Amniotic stem cell (primary cell): ENCODE results near the gene PGAP6.
A peak's percentile ranks its signal among the peaks of the same experiment; 100 is the strongest.
"Not testable (repeated sequence)": the region's sequence is repeated elsewhere in the genome, so short reads cannot be mapped to it uniquely, and the experiment has no call there.

Experiments
- DNase-seq: peaks from one replicate; lab custom pipeline; 2025; lab: John Stamatoyannopoulos, UW

The PGAP6 gene

DNA sequence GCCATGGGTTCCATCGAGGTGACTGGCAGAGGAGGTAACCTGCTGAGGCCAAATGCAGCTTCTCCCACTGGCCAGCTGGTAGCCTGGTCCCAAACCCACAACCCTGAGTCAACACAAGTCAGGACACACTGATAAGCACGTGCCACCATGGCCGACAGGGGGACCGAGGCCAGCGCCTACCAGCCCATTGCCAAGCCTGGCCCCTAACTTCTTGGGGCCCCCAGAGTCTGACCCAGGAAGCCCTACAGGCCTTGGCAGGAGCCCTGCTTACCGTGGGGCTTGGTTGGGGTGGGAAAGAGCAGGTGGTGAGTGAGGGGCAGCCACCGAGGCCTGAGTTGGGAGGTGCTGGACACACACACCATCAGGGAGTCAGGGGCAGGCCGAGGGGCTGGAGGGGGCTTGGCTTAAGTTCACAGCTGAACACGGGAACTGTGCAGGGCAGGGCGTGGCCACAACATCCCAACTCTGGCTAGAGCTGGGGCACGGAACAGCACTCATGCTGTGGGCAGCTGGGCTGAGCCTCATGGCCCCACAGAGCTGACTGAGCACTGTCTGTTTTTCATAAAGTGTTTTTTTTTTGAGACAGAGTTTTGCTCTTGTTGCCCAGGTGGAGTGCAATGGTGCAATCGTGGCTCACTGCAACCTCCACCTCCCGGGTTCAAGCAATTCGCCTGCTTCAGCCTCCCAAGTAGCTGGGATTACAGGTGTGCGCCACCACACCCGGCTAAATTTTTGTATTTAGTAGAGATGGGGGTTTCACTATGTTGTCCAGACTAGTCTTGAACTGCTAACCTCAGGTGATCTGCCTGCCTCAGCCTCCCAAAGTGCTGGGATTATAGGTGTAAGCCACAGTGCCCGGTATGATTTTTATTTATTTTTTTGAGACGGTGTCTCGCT is 16.9 kb downstream of the PGAP6 start:
- no peak for DNase-seq

DNA sequence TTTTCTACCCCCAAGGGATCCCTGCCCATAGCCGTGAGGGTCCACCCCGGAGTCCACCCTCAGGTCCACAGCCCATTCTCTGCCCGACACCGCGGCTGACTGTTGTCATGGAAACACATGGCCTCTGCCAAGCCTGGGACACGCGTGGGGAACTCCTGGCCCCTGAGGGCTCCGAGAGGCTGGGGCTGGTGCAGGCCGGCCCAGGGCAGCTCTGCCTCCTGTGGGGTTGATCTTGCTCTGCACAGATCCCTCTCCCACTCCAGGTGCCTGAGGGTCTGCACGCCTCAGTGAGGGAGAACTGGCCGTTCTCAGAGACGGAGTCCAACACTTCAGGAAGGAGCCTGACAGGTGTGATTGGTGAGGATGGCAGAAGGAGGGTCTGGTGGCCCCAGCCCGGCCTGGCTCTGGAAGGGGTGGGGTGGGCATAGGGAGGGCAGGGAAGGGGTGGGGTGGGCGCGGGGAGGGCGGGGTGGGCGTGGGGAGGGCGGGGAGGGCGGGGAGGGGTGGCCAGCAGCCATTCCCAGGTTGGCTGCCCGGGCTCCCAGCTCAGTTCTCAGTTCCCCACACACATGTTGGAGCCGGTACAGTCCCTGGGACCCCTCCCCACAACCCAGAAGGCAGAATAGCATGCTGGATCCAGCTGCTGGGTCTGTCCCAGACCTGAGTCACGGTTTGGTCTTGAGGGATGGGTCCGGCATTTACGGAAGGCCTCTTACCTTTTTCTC is 17.9 kb downstream of the PGAP6 start:
- DNase-seq: no peak

DNA sequence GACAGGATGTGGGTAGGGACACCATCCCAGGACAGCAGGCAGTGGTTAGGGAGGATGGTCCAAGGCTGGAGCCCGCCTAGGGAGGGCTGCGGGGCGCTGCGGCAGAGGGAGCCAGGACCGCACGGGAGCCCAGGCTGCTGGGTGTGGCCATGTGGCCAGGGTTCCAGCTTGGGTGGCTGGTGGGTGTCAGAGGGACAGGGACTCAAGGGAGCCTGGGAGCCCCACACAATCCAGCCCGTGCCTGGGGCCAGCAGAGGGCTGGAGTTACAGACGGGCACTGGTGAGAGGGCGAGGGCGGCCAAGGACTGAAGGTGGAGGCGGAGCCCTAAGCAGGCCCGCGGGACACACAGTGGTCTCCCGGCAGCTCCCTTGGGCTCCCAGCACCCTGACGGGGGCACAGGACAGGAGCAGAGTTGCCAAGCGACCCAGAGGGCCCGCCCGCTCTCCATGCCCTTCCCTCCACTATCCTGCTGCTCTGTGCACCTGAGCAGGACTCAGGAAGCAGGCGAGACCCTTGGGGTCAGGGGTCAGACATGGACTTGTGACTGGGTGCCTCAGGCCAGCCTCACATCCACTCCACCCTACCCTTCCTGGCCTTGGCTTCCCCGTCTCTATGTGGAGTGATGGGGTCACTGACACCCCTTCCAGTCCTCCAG is 18.5 kb downstream of the PGAP6 start:
- no peak for DNase-seq

DNA sequence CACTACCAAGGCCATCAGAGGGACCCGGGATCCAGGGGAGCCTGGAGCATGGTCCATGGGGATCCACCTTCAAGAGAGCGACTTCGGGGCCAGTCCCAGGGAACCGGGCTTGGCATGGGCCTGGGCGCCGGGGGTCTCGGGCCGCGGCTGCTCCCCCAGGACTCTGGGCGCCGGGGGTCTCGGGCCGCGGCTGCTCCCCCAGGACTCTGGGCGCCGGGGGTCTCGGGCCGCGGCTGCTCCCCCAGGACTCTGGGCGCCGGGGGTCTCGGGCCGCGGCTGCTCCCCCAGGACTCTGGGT is 19.1 kb downstream of the PGAP6 start:
- DNase-seq: not testable (repeated sequence)

DNA sequence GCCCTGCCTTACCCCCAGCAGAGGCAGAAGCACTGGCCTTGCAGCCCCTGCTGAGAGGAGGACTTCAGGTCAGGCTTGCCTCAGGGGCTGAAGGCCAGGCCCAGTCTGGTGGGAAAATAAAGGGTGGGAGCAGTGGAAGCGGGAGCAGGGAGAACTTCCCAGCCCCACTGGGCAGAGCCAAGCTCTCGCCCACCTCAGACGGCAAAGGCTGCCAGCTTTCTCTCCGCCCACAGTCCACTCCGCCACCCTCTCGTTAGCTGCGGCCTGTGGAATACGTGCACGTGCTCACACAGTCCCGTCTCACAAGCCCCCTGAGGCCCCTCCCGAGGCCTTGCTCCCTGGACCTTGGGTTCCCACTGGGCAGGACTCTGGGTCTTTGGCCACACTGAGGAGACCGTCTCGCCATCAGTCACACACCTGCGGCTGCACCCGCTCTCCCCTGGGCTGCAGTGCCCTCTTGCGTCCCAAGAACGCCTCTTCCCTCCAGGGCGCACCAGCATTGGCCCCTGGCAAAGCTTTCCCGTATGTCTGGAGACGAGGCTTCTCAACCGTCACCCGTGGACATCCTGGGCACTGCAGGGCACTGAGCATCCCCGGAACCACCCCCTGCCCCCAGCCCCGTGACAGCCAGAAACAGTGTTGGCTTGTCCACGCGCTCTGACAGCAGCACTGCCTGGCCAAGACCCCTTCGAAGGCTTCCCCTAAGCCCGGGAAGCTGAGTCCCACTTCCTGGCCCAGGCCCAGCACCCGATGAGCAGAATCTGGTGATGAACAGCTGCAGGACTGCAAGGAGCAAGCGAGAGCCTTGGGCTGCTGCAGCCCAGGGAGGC is 19.7 kb downstream of the PGAP6 start:
- DNase-seq: no peak

DNA sequence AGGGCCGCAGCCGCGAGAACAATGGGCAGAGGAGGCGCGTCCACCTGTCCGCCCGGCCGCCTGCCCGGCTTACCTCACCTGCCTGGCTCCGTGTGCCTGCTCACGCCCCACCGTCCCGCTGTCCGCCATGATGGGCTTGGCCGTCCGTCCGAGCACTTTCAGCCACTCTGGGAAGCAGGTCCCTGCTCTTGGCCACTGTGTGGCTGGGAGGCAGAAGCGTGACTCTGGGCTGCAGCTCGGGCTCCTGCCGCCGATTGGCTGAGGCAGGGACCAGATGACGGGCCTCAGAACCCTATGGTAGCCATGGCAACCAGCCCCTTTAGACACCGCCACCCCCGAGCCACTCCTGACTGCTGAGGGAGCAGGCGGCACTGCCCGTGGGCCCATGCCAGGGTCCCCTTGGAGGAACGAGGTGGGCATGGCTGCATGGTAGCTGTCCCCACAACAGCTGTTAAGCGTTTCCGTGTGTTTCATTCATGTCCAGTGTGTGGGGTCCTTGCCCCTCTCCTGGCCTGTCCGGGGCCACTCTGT is 20.4 kb downstream of the PGAP6 start:
- DNase-seq: no peak

DNA sequence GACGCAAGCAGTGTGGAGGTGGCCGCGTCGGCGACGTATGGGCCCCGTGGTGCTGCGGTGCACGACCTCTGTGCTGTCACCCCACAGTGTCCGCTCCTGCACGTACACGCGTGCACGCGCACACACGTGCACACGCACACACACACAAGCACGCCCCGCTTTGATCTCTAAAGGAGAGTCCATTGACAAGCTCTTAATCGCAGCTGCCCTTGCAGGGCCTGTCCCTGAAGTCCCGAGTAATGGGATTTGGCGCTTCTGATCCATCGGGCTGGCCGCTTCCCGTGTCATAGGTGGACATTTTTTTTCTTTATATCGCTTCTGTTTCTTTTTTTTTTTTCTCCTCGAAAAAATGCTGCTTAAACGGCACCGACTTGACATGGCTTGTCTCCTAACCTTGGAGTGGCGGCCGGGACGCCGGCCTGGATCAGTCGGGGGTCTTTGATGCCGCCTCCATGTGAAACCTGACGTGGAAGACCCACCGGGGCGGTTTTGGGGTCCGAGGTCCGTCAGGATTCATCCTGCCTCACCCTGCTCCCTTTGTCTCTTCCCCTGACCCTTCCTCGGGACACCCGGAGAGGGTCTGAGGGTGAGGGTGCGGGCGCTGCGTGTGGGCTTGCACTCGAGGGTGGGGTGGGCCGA is 21.0 kb downstream of the PGAP6 start:
- DNase-seq: no peak

DNA sequence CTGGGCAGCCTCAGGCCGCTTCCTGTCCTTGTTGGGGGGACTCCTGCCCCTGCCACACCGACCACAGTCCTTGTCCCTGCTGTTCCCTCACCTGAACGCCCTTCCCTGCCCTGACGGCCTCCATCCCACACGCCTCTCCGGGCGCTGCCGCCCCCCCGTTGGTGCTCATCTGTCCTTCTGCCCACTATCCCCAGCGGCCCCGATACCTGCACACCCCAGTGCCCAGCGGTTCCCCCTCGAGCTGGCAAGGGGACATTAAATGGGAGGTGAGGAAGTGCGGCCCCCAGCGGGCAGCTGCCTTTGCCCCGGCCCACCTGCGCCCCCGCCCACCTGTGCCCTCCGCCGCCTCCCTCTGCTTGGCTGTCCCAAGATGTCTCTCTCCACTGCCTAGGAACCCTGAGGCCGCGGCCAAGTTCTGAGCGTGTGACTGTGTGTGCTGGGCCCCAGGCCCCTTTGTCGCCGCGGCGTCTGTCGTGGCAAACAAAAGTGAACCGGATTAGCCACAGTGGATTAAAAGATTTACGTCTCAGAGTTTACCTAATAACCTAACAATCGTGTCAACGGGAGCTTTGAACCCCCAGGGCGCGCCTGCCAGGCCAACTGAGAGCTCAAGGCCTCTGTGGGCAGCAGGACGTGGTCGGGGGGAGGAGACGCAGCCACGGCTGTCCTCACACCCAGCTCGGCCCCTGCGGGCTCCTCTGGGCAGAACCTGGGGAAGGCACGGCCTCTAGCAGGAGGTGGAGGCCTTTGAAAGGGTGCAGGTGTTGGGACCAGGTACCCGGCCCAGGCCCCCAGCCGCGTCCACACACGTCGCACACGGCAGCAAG is 21.7 kb downstream of the PGAP6 start:
- no peak for DNase-seq

DNA sequence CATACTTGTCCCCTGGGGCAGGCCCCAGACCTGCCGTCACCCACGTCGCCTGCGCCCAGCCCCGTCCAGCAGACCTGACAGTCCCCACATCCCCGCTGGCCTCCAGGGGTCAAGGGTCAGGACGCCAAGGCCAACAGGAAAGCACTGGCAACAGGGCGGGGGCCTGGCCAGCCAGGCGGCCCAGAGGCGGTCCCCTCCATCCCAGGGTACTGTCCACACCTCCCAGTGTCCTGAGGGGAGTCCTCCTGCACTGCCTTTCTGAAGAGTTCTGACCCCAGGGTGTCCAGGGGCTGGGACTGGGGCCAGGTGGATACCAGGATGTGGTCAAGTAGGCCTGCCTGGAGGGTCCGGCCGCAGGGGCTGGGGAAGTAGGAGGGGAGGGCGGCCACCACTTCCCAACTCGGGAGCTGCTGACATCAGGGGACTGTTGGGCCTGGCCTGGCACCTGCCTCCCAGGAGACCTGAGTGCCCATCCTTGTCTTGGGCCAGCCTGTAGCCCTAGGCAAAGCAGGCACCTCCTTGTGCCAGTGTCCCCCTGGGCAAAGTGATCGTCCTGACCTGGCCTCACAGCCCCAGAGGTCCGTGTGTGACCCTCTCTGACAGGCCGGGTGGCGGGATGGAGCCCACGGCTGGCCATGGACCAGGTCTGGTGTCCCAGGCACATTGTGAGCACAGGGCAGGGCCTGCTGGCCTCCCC is 22.6 kb downstream of the PGAP6 start:
- DNase-seq: no peak

DNA sequence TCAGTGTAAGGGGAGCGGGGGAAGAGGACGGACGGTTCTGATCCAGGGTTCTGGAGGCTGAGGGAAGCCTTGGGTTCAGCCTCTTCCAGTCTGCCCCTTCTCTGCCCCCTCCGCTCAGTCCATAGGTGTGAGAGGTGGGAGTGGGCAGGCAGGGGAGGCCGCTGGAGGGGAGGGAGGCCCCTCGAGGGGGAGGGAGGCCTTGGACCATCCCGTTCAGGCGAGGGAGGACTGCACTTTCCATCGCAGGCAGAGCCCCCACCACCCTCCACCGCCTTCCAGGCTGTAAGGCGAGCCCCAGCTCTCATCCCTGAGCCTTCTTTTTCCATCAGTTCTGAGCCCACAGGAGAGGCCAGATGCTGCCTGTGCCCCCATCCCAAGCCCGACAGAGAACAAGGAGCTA is 25.0 kb downstream of the PGAP6 start:
- DNase-seq: no peak

DNA sequence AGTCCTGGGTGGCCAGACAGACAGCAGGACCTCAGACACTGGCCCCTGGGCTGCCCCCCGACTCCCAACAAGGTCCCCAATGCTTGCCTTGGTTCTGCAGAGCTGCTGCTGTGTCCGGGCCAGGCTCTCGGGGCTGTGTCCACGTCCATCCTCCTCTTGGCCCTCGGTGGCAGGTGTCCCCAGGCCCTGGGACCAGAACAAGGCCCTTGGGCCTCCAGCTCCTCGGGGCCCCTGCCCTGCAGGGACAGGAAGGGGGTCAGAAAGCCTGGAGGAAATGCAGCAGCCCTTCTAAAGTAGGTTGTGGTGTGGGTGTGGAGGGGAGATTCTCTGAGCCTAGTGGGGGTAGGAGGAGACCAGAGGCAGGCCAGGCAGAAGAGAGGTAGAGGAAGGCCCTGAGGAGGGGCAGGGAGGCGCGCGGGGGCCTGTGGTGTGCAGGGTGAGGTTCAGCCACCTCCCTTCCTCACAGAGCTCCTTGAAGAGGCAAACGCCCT is 26.8 kb downstream of the PGAP6 start:
- DNase-seq: no peak

DNA sequence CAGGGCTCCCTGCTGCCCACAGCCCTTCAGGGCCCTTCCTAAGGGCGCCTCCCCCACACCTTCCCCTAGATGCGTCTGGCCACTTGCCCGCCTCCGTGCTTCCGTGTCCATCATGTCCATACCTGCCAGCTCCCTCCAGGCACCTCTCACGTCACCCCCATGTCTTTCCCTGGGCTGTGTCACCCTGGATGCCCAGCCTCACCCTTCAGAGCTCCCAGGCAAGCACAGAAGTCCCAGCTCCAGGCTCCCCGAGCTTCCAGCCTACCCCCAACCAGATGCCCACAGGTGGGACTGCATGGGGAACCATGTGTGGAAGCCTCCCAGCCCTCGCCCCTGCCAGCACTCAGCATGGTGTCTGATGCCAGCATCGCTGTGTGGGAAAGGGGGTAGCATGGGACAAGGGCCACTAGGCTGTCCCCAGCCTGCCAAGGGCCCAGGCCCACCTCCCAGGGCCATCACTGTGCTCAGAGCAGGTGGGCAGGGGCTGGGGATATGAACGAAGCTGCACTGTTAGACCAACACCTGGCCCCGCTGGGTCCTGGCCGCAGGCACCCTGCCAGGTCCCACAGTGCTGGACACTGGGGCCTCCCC is 27.4 kb downstream of the PGAP6 start:
- no peak for DNase-seq

DNA sequence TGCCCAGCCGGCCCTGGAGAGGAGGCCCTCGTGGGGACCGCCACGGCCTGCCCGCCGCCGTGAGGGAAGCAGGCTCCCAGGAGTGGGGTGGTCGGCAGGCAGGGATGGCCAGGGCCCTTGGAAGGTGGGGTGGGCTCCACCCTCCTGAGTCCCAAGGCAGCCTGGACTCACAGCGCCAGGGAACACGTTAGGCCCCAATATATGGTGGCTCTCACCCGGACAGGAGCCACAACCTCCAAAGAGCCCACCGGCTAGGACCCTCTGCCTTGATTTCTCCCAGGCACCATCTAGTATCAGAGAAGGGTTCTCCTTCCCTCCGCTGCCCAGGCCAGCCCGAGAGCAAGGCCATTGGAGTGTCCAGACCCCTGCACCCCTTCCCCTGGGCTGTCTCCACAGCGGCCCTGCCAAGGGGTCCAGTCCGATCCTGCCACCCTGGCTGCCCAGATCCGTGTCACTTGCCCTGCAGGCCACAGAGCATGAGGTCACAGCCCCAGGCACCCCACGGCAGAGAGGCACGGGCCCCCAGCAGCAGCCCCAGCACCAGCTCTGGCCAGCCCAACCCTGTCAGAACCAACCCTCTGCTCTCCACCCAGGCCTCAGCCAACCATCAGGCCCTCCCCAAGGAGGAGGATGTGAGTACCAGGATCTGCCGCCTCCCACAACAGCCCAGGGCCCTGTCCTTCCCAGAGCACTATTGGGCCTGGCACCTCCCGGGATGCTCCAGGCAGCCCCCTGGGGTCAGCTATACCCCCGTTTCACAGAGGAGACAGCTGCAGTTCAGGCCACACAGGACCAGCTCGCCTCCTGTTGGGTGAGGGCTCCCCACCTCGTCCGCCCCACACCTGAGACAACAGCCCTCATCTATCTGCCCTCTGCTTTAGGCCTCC is 28.1 kb downstream of the PGAP6 start:
- DNase-seq: no peak

DNA sequence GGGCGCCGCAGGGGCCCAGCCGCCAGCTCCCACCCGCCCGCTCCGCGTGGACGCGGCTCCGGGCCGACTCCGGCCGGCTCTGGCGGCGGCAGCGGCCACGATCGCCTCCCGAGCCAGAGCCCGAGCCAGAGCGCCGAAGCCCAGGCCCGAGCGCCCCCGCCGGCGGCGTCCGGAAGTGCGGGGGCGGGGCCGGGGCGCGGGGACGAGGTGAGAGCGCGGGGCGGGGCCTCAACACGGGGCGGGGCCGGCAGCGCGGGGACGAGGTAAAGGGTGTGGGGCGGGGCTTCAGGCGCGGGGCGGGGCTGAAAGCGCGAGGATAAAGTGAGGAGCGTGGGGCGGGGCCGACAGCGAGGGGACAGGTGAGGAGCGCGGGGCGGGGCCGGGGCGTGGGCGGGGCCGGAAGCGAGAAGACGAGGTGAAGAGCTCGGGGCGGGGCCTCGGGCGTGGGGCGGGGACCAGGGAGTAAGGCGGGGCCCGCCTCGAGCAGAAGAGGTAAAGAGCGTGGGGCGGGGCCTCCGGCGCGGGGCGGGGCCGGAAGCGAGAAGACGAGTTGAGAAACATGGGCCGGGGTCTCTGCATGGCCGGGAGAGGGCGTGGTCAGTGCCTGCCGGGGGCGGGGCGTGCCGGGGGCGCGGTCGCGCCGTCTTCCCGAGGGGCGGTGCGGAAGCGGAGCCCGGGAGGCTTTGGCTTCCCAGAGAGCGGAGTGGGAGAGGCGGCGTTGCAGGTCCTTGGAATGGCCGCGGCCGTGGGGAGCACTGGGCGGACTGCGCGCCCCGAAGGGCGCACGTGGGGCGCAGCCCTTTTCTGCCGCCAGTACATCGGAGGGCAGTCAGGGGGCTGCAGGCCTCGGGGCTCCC is 29.0 kb downstream of the PGAP6 start, which contains the start of gene AXIN1:
Gene AXIN1 (minus strand): TSS at position 177 of the 857 bp plus-strand sequence. CDS start 5,698 bp downstream, outside the sequence.
- DNase-seq: peak; percentile 98

DNA sequence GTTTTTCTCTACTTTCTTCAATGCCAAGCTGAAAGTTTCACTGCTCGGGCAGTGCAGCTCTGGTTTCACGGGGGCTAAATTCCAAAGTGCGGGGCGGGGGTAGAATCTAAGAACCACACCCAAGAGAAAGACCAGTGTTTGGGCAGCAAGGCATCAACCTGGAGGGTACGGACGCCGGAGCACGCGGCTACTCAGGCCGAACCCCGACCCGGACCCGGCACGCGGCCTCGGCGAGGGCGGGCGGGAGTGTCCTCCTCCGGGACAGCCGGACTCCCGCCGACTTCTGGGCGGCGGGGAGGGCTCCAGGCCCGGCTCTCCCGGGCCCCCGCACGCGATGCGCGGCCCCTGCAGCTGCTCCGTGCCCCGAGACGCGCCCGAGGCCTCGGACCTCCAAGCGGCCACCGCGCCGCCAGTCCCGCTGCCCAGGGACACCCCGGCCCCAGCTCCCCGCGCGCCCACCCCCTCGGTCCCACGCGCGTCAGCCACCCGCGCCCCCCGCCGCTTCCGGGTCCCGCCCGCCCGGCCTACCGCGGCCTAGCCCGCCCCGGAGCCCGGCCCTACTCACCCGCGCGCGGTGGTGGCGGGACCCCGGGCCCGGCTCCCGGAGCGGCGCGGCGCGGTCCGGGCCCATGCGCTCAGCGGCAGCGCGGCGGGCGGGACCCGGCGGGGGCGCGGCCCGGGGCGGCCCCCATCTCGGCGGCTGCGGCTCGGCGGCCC is 29.8 kb downstream of the PGAP6 start:
- no peak for DNase-seq

DNA sequence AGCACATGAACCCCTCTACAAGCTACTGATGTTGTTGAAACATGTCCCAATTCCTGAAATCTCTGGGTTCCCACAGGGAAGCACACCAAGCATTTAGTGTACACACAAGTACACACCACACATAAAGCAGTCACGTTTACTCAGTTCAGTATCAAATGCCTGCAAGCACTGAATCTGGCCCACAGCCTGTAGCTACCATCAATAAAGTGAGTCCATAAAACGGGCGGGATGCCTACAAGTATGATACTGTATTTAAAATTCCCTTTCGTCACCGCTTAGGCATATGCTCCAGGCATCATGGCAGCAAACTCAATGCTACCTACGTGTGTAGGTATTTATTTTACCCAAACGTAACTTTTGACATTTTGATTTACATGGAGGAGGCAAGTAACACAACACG is 31.6 kb downstream of the PGAP6 start:
- no peak for DNase-seq
